GM12891 (cell line): ENCODE data around the gene LRRC15.

ENCODE experiments used
- POLR2A ChIP-seq: IDR thresholded peaks from 2 replicates; pipeline ENCODE4 v1.6.1; 2011; ENCODE audit warnings: low read depth, low read length, control low read depth
- POLR2AphosphoS5 ChIP-seq: IDR thresholded peaks from 2 replicates; pipeline ENCODE4 v1.6.1; 2011; ENCODE audit warnings: low read depth, low read length, control low read depth
- SPI1 ChIP-seq: IDR thresholded peaks from 2 replicates; pipeline ENCODE4 v1.6.1; 2011; ENCODE audit warnings: low read depth, low read length, control low read depth
- TAF1 ChIP-seq: IDR thresholded peaks from 2 replicates; pipeline ENCODE4 v1.6.1; 2011; ENCODE audit warnings: low read depth, low read length, control low read depth

DNA sequence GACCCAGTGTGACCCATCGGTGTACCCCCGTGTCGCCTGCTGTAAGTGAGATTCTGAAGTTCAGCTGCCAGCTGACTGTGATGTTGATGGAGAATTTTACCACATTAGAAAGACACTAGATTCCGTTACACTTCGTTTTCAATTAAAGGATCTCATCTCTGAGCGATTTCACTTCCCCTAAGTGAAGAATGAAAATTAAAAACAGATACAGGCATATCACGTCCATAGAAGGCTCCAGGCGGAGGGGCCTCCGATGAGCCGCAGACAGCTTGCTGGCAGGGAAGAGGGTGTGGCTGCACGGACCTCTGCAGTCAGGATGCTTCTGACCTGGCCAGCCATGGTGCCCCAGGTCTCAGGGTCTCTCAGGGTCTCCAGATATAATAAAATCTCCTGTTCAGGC is 11.9 kb downstream of the LRRC15 start:
- no peak for TF ChIP-seq SPI1
- no peak for TF ChIP-seq POLR2A
- TF ChIP-seq TAF1, result no peak
- no peak for TF ChIP-seq POLR2AphosphoS5
